Measurements from ENCODE around the gene COL6A3. TPM values are rescaled to one million over a fixed set of nuclear protein-coding genes. Genes with fewer than 3 reads are reported as not detected.

Gene COL6A3
- total RNA-seq, 1 experiment from 2014 or later = 1.2 TPM

GRCh38 chr2:237359894-237360780, 53.8 kb downstream of the COL6A3 start (continued):
- TF ChIP-seq ZBTB33 (IDR thresholded peaks at IDR 0.05; ENCODE audit: extremely low read depth, insufficient replicate concordance, low read length) = no peak
- no peak for TF ChIP-seq POLR2A (IDR thresholded peaks at IDR 0.05; ENCODE audit: borderline replicate concordance, extremely low read depth, insufficient read depth, insufficient read length)
- TF ChIP-seq FOSL1 (IDR thresholded peaks at IDR 0.05; ENCODE audit: low read depth) = no peak
- TF ChIP-seq ZFX (IDR thresholded peaks at IDR 0.05) = no peak

DNA sequence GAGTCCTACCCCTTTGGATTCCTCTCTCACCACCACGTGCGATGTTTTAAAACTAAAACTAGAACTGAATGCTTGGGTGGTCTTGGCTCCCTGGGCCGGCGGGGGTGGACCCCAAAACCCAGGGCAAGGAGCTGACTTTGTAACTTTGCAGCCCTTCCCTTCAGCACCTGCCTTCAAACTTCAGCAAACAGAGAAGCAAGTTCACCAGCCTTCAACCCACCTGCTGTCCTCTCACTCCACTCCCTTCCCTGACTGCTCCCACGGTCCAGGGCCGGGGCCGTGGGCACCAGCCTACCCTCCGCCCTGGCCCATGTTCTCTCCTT, 54.5 kb downstream of the COL6A3 start:
- ChIA-PET CTCF (no interaction called here), RAD21 (ENCODE audit: low non-redundant PET in 1 of 2, low total read pairs in 2 of 2, uncharacterized antibody in 2 of 2, unreplicated experiment in 2 of 2) (no interaction called here), POLR2A (no interaction called here)
- no TSS peak for BruUV-seq (replicated peaks)
- Histone ChIP-seq H2AFZ (ENCODE audit: low read depth, low read length, poor library complexity, severe bottlenecking) (no peak overlapping the region), H3K4me2 (ENCODE audit: low read length) (no peak overlapping the region), H3K79me2 (ENCODE audit: insufficient read depth, low read length) (no peaks in the 10 kb centered on the region), H3K4me1 (ENCODE audit: control insufficient read depth in 1 of 2, insufficient read depth in 2 of 2, low read length in 2 of 2) (no peaks in the 10 kb centered on the region), H4K20me1 (ENCODE audit: insufficient read depth) (no peaks in the 10 kb centered on the region), H3K4me3 (replicated peaks in 1 of 2; ENCODE audit: low read depth in 1 of 2, low read length in 2 of 2) (no peak overlapping the region), H3K36me3 (ENCODE audit: control insufficient read depth in 1 of 2, insufficient read depth in 2 of 2, low read length in 2 of 2) (no peaks in the 10 kb centered on the region), H3K27ac (ENCODE audit: low read depth, low read length) (no peak overlapping the region), H3K9me3 (ENCODE audit: control insufficient read depth in 1 of 2, insufficient read depth in 1 of 2, low read depth in 1 of 2, low read length in 2 of 2) (no peaks in the 10 kb centered on the region), H3K9me2 (ENCODE audit: insufficient read depth) (no peaks in the 10 kb centered on the region), H3K9ac (ENCODE audit: low read length) (no peak overlapping the region), H3K27me3 (ENCODE audit: insufficient read depth, low read length) (peaks cover 90% of the 10 kb centered on the region)
- intact Hi-C loops (cut with micrococcal nuclease) = no loop called here
- ATAC-seq (no peak), DNase-seq (ENCODE audit: low read depth, low spot score) (no peak)
- no peak for TF ChIP-seq TCF7L2 (IDR thresholded peaks at IDR 0.05; ENCODE audit: borderline replicate concordance, extremely low read depth, insufficient read depth, insufficient read length)
- TF ChIP-seq EZH2 (IDR thresholded peaks at IDR 0.05) = no peak
- no peak for TF ChIP-seq YY1 (IDR thresholded peaks at IDR 0.05; ENCODE audit: extremely low read depth, insufficient replicate concordance, low read depth, low read length)
- no peak for TF ChIP-seq CTCF (IDR thresholded peaks at IDR 0.05 in 2 of 3, conservative IDR thresholded peaks at IDR 0.05 in 1 of 3; ENCODE audit: borderline replicate concordance in 1 of 3, insufficient read depth in 1 of 3, low read depth in 2 of 3, low read length in 2 of 3)
- no peak for TF ChIP-seq RAD21 (IDR thresholded peaks at IDR 0.05; ENCODE audit: low read depth)
- TF ChIP-seq ELF1 (IDR thresholded peaks at IDR 0.05; ENCODE audit: borderline replicate concordance, low read depth) = no peak
- no peak for TF ChIP-seq SP1 (IDR thresholded peaks at IDR 0.05; ENCODE audit: low read depth)
- TF ChIP-seq SIN3A (IDR thresholded peaks at IDR 0.05; ENCODE audit: low read depth) = no peak
- no peak for TF ChIP-seq FOSL1 (IDR thresholded peaks at IDR 0.05; ENCODE audit: low read depth)
- TF ChIP-seq SRF (IDR thresholded peaks at IDR 0.05; ENCODE audit: low read depth) = no peak
- no peak for TF ChIP-seq EGR1 (IDR thresholded peaks at IDR 0.05; ENCODE audit: low read depth)
- no peak for TF ChIP-seq REST (IDR thresholded peaks at IDR 0.05; ENCODE audit: low read depth)
- no peak for TF ChIP-seq POLR2AphosphoS5 (IDR thresholded peaks at IDR 0.05; ENCODE audit: low read depth, low read length)
- TF ChIP-seq JUND (IDR thresholded peaks at IDR 0.05) = no peak
- TF ChIP-seq POLR2A (IDR thresholded peaks at IDR 0.05; ENCODE audit: borderline replicate concordance, extremely low read depth, insufficient read depth, insufficient read length) = no peak
- TF ChIP-seq CBX3 (IDR thresholded peaks at IDR 0.05; ENCODE audit: low read depth) = no peak
